Upper lobe of left lung (tissue), 6 donors: ENCODE data around the gene ISLR. TPM values are rescaled to one million over a fixed set of nuclear protein-coding genes. Genes with fewer than 3 reads are reported as not detected.

ENCODE experiments used
- ATAC-seq, 2 donors: fragments of 200-7000 bp; cut with Tn5 transposase; one replicate each; pipeline ENCODE4 v1.9.1; 2022; ENCODE audit warnings: mild to moderate bottlenecking in 2 of 2, moderate library complexity in 2 of 2; ENCODE audit not compliant: low FRiP score in 2 of 2
- DNase-seq, 2 donors: peaks; one replicate each; pipeline ENCODE4 v3.0.0-alpha.2; 2019 to 2020
- H3K27ac ChIP-seq, 4 donors: fragments of 200-600 bp; sonication (generic); one replicate each; pipeline ENCODE4 v1.5.1; 2016 to 2019
- H3K27me3 ChIP-seq, 4 donors: fragments of 200-600 bp; sonication (generic); one replicate each; pipeline ENCODE4 v1.5.1; 2017 to 2019
- H3K36me3 ChIP-seq, 4 donors: fragments of 200-600 bp; sonication (generic); one replicate each; pipeline ENCODE4 v1.5.1; 2016 to 2019
- H3K4me1 ChIP-seq, 4 donors: fragments of 200-600 bp; sonication (generic); one replicate each; pipeline ENCODE4 v1.5.1; 2018 to 2019
- H3K4me3 ChIP-seq, 4 donors: fragments of 200-600 bp; sonication (generic); one replicate each; pipeline ENCODE4 v1.5.1; 2017 to 2019; ENCODE audit warnings: mild to moderate bottlenecking in 2 of 4, moderate library complexity in 1 of 4
- H3K9me3 ChIP-seq, 4 donors: fragments of 200-600 bp; sonication (generic); one replicate each; pipeline ENCODE4 v1.5.1; 2018 to 2019
- CTCF ChIP-seq, 6 experiments: fragments of 450-650 bp in 4 of 6; fragments of 200-600 bp in 2 of 6; sonication (generic) in 2 of 6; IDR thresholded peaks; one replicate each; pipeline ENCODE4 v1.5.1; 2016 to 2019; ENCODE audit warnings: antibody characterized with exemption in 6 of 6
- EP300 ChIP-seq, 4 donors: sonication (generic); formaldehyde crosslinking; IDR thresholded peaks; one replicate each; pipeline ENCODE4 v1.5.1; 2017; ENCODE audit warnings: antibody characterized with exemption in 4 of 4, control low read depth in 2 of 4
- POLR2A ChIP-seq, 4 donors: fragments of 450-650 bp; IDR thresholded peaks; one replicate each; pipeline ENCODE4 v1.5.1; 2016 to 2017; ENCODE audit warnings: antibody characterized with exemption in 4 of 4, mild to moderate bottlenecking in 2 of 4
- POLR2AphosphoS5 ChIP-seq, 2 donors: sonication (generic); formaldehyde crosslinking; IDR thresholded peaks; one replicate each; pipeline ENCODE4 v1.5.1; 2017; ENCODE audit warnings: antibody characterized with exemption in 2 of 2
- WGBS, 2 donors: methylation state at CpG; one replicate each; pipeline ENCODE4 v1.1.5; 2017 to 2018; 5-methylcytosine and 5-hydroxymethylcytosine counted together
- total RNA-seq, 6 donors: library from RNA; depleted of rRNA in 4 of 6; stranded (reverse); fragments of >200 nt in 4 of 6; gene quantifications; one replicate each; pipeline versions ENCODE4 v1.1.0 to v1.2.1, GENCODE V29; 2016 to 2021
- donor health status: DM: no; HTN: no; CAD: no; lungs with moderate emphysema.
- donor health status: DM: no; HTN: yes; CAD: no; lungs with severe emphysema.

The ISLR gene
- total RNA-seq, 6 donors from 2014 or later = 11.5 to 48.4 (median 21.3) TPM

DNA sequence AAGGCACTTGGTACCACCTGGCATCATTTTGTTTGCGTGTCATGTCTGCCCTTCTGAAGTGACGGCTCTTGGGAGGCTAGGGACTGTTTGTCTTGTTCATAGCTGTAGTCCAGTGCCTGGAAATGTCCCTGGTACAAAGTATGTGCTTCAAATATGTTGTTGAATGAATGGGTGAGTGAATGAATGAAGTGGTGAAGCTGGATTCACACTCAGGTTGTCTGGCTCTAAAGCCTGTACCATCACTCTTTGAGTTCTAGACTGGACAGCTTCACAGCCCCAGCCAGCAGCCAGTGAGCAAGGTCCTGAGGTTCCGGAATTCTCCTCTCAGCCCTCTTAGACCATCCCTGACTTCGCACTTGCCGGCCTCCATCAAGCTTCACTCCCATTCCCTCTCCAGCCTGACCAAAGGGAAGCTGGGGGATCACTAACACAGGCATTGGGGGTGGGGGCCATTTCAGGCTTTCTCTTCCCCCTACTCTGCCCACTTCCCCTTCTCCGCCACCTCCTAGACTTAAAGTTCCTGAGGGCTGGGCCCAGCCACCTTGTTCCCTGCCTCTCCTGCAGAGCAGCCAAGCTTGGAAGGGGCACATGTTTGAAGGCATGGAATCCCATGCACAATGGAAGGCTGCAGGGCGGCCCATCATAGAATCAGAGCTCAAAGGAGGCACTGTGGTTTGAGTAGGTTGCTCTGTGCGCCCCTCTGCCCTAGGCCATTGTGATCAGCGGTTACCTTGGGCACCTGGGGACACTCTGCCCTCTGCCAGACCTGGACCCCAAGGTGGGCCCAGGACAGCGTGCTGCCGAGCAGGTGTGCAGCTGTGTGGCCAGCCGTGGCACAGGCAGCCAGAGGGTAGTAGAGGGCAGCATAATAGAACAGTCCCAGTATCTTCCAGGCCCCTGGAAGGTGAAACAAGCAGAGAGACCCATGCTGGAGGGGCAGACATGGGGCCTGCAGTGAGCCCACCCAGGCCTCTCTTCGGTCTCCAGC lies 21.4 kb downstream of the ISLR start:
- Histone ChIP-seq H3K27me3 (no peaks in the 10 kb centered on the region), H3K4me1 (peaks cover 8 to 12% (median 10%) of the 10 kb centered on the region in 4 donors), H3K4me3 (no peak overlapping the region), H3K36me3 (no peaks in the 10 kb centered on the region), H3K9me3 (no peaks in the 10 kb centered on the region), H3K27ac (no peak overlapping the region)
- TF ChIP-seq EP300 (IDR thresholded peaks at IDR 0.05) = no peak
- TF ChIP-seq CTCF (IDR thresholded peaks at IDR 0.05) = no peak
- TF ChIP-seq POLR2A (IDR thresholded peaks at IDR 0.05) = no peak
- no peak for TF ChIP-seq POLR2AphosphoS5 (IDR thresholded peaks at IDR 0.05)
- no peak for ATAC-seq
- DNase-seq = no peak
- WGBS, 2 donors = 90 to 95% methylated on average over 10 to 12 of the region's 13 CpGs

DNA sequence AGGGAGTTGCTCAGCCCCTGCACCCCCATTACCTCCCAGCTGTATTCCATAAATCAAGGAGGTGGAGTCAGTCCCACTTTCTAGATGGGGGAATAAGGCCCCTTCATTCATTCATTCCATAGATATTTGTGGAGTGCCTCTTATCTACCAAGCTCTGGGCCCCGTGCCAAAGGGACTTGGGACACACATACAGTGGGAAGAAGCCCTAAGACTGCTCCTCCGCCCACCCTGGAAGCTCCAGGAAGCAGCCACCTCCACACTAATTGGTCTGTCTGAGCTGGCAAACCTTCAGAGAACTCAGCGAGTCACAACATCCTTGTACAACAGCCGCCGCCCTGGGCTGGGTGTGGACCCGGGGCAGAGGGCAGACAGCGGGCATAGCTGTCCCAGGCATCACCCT lies 22.7 kb downstream of the ISLR start:
- H3K36me3 ChIP-seq = no peaks in the 10 kb centered on the region
- no peak overlapping the region for H3K4me3 ChIP-seq
- 30 to 40% methylated on average over 1 to 7 of the region's 7 CpGs for WGBS, 2 donors
- TF ChIP-seq POLR2A (IDR thresholded peaks at IDR 0.05) (no peak), POLR2AphosphoS5 (IDR thresholded peaks at IDR 0.05) (no peak), CTCF (IDR thresholded peaks at IDR 0.05) (no peak), EP300 (IDR thresholded peaks at IDR 0.05) (no peak)
- no peaks in the 10 kb centered on the region for H3K9me3 ChIP-seq
- no peaks in the 10 kb centered on the region for H3K27me3 ChIP-seq
- DNase-seq = peak in 1 of 2 donors; percentile 51
- peaks cover 9 to 18% (median 14%) of the 10 kb centered on the region in 4 donors for H3K4me1 ChIP-seq
- no peak overlapping the region for H3K27ac ChIP-seq
- ATAC-seq = peak in 1 of 2 donors; percentile 38

DNA sequence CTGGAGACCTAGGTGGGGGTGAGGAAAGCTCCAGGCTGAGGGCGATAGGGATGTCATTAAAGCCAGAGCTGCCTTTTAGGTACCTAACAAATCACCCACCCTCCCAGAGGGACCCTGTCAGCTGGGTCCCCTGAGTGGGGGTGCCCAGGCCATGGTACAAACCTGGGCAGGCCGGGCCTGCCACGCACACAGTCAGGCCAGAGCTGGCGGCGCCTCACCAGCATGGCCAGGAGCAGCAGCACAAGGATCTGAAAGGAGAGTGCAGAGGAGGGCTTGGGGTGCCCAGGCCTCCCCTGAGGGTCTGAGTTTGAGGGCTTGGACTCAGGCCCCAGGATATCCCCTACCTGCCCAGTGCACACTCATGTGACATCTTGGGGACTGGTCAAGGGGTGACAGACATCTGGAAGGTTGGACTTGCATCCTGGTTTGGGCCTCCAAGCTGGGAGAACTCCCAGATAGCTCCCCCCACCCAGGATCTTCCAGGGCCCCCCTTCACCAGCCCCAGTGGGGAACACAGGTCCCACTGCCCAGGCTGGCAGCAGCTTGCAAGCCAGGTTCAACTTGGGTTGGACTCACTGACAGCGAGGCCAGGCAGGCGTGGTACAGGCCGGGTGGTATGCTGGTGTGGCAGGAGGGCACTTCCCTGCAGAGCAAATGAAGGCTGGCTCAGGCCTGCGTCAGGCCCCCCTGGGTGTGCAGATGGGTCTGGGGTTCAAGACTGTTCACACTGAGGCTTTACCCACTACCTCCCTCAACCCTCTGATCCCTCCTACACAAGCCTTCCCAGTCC lies 23.9 kb downstream of the ISLR start:
- no peak for DNase-seq
- peaks cover 9 to 18% (median 14%) of the 10 kb centered on the region in 4 donors for H3K4me1 ChIP-seq
- no peaks in the 10 kb centered on the region for H3K36me3 ChIP-seq
- no peak for ATAC-seq
- WGBS, 2 donors = 97% methylated on average over 9 of the region's 9 CpGs; no CpG with 5 or more reads in 1 of the 2 donors
- no peak overlapping the region for H3K27ac ChIP-seq
- TF ChIP-seq CTCF (IDR thresholded peaks at IDR 0.05) (no peak), POLR2A (IDR thresholded peaks at IDR 0.05) (no peak), EP300 (IDR thresholded peaks at IDR 0.05) (no peak), POLR2AphosphoS5 (IDR thresholded peaks at IDR 0.05) (no peak)
- H3K9me3 ChIP-seq = no peaks in the 10 kb centered on the region
- H3K27me3 ChIP-seq = no peaks in the 10 kb centered on the region
- H3K4me3 ChIP-seq = no peak overlapping the region

- TF ChIP-seq CTCF (IDR thresholded peaks at IDR 0.05) = no peak
- no peak for TF ChIP-seq POLR2AphosphoS5 (IDR thresholded peaks at IDR 0.05)
- no peak for TF ChIP-seq POLR2A (IDR thresholded peaks at IDR 0.05)
- H3K4me3 ChIP-seq = no peak overlapping the region
- H3K27ac ChIP-seq = no peak overlapping the region
- no peaks in the 10 kb centered on the region for H3K36me3 ChIP-seq
- H3K4me1 ChIP-seq = peaks cover 9 to 22% (median 15%) of the 10 kb centered on the region in 4 donors
- 88 to 96% methylated on average over 5 to 6 of the region's 6 CpGs for WGBS, 2 donors
- ATAC-seq (no peak), DNase-seq (no peak)
- H3K9me3 ChIP-seq = no peaks in the 10 kb centered on the region
- H3K27me3 ChIP-seq = no peaks in the 10 kb centered on the region
These were observed 25.8 kb downstream of the ISLR start for GRCh38 chr15:74199297-74199652.
